Panc1 (cell line): Measurements from ENCODE around the gene SLC25A38.

ENCODE experiments used
- POLR2AphosphoS5 ChIP-seq: IDR thresholded peaks from 2 replicates; pipeline ENCODE4 v1.6.1; 2012; ENCODE audit warnings: mild to moderate bottlenecking, low read depth, low read length, moderate library complexity
- TF ChIP-seq, protein P1 (sequence below): fragments of 450-650 bp; IDR thresholded peaks from 2 replicates; pipeline ENCODE4 v1.5.1; 2017; ENCODE audit warnings: mild to moderate bottlenecking

DNA sequence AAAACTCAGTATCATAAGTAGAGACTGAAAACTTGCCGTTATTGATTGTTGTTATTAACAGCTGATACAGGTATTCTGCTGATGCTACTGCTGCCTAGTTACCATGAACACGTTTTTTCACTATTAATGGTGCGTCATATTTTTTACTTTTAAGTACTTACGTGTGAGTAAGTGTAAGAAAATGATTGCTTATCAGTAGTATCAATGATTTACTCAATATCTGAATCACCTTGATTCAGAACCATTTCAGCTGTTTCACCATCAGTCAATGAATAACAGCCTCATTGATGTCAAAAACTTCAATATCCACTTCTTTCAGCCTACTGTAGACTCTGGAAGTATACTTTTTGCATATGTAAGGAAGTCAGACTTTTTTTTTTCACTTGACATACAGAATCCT lies 49.0 kb upstream of the SLC25A38 start:
- TF ChIP-seq, protein P1, sequence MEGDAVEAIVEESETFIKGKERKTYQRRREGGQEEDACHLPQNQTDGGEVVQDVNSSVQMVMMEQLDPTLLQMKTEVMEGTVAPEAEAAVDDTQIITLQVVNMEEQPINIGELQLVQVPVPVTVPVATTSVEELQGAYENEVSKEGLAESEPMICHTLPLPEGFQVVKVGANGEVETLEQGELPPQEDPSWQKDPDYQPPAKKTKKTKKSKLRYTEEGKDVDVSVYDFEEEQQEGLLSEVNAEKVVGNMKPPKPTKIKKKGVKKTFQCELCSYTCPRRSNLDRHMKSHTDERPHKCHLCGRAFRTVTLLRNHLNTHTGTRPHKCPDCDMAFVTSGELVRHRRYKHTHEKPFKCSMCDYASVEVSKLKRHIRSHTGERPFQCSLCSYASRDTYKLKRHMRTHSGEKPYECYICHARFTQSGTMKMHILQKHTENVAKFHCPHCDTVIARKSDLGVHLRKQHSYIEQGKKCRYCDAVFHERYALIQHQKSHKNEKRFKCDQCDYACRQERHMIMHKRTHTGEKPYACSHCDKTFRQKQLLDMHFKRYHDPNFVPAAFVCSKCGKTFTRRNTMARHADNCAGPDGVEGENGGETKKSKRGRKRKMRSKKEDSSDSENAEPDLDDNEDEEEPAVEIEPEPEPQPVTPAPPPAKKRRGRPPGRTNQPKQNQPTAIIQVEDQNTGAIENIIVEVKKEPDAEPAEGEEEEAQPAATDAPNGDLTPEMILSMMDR: no peak
- no peak for TF ChIP-seq POLR2AphosphoS5
